GM13976 (cell line): ENCODE measurements around the gene ATG9B.
A peak's percentile ranks its signal among the peaks of the same experiment; 100 is the strongest.

Experiments used
- DNase-seq: peaks from one replicate; pipeline ENCODE4 v3.0.0; 2012; ENCODE audit warnings: low spot score
- in situ Hi-C: fragments of 300-500 bp; cut with MboI; formaldehyde crosslinking; loops from one replicate; pipeline ENCODE4 v1.12.0; 2022; ENCODE audit warnings: low sequenced_read_pairs, mixed read lengths, inconsistent platforms; ENCODE audit not compliant: unreplicated experiment
- TF ChIP-seq, protein P1 (sequence below): IDR thresholded peaks from 2 replicates; pipeline ENCODE4 v1.5.1; 2012; ENCODE audit warnings: borderline replicate concordance, mild to moderate bottlenecking; ENCODE audit not compliant: insufficient read depth; ENCODE audit errors: extremely low read depth, missing control alignments, control extremely low read depth

ATG9B gene

GRCh38 chr7:150981644-150982043 lies 42.6 kb downstream of the ATG9B start:
- DNase-seq, result no peak
- in situ Hi-C loops, result loop anchor here (10.0 kb wide), 1 partner anchor 207 kb away; no protein-coding TSS in a partner anchor
- TF ChIP-seq, protein P1, sequence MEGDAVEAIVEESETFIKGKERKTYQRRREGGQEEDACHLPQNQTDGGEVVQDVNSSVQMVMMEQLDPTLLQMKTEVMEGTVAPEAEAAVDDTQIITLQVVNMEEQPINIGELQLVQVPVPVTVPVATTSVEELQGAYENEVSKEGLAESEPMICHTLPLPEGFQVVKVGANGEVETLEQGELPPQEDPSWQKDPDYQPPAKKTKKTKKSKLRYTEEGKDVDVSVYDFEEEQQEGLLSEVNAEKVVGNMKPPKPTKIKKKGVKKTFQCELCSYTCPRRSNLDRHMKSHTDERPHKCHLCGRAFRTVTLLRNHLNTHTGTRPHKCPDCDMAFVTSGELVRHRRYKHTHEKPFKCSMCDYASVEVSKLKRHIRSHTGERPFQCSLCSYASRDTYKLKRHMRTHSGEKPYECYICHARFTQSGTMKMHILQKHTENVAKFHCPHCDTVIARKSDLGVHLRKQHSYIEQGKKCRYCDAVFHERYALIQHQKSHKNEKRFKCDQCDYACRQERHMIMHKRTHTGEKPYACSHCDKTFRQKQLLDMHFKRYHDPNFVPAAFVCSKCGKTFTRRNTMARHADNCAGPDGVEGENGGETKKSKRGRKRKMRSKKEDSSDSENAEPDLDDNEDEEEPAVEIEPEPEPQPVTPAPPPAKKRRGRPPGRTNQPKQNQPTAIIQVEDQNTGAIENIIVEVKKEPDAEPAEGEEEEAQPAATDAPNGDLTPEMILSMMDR, result no peak

- DNase-seq, result no peak
- TF ChIP-seq, protein P1, result no peak
- in situ Hi-C loops, result loop anchor here (10.0 kb wide), 1 partner anchor 206 kb away; no protein-coding TSS in a partner anchor
Measured at GRCh38 chr7:150980663-150981062, 43.6 kb downstream of the ATG9B start.

DNA sequence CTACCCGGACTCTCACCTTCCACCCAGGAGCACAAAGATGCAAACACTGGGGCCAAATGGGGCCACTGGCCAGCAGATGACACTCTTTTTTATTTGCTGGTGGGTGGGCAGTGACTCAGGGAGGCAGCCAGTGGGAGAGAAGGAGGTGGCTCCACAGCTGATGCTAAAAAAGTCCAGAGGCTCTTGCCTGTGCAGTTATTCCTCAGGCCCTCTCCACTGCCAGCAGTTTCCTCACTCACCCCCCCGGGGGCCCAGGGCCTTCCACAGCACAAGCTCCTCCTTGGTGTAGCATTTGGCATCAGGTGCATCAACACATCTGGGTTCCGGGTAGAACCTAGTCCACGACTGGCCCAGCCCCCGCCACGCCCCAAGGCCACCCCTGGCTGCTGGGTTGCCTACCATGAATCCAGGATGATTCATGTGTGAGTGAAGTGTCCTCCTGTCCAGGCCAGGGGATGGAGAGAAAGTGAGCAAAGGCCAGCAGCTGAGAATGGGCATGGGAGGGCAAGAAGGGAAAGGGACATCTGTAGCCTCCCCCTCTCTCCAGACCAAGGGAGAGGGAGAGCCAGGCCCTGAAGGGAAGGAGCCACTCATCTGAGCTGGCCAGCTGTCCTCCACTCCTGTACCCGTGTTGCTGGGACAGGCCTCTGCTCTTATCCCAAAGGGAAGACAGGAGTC lies 44.4 kb downstream of the ATG9B start:
- in situ Hi-C loops, result loop anchor here (10.0 kb wide), 1 partner anchor 205 kb away; no protein-coding TSS in a partner anchor
- TF ChIP-seq, protein P1, result no peak
- DNase-seq, result no peak

DNA sequence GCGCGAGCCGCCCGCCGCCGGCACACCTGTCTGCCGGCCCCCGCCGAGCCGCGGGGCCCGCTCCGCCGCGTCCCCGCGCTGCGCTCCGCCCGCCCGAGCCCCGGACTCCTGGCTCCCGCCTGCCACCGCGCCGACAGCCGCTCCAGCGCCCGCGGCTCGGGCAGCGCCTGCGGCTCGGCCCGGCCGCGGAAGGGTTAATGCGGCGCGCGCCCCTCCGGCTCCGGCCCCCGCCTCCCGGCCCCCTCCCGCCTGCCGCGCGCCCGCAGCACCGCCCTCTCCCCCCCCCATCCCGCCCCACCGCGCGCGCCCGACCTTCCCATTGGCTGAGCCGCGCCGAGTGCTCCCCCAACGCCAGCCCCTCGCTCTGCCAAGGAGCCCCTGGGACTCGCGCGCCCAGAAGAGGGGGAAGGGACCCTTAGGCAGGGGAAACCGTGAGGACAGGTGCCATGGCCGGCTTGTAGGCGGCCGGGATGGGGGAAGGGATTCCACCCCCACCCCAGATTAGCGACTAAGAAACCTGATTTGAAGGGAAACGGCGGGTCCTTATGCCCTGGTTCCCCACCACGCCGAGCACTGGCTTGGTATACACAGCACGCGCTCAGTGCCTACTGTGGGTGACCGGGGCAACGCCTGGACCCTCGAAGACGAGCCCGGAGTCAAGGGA lies 46.0 kb downstream of the ATG9B start, which contains the start of gene KCNH2:
Gene KCNH2 (minus strand): TSS at position 196 of the 664 bp plus-strand sequence. CDS start 408 bp downstream, outside the sequence.
- TF ChIP-seq, protein P1, result no peak
- DNase-seq, result peak; percentile 70
- in situ Hi-C loops, result no loop called here

DNA sequence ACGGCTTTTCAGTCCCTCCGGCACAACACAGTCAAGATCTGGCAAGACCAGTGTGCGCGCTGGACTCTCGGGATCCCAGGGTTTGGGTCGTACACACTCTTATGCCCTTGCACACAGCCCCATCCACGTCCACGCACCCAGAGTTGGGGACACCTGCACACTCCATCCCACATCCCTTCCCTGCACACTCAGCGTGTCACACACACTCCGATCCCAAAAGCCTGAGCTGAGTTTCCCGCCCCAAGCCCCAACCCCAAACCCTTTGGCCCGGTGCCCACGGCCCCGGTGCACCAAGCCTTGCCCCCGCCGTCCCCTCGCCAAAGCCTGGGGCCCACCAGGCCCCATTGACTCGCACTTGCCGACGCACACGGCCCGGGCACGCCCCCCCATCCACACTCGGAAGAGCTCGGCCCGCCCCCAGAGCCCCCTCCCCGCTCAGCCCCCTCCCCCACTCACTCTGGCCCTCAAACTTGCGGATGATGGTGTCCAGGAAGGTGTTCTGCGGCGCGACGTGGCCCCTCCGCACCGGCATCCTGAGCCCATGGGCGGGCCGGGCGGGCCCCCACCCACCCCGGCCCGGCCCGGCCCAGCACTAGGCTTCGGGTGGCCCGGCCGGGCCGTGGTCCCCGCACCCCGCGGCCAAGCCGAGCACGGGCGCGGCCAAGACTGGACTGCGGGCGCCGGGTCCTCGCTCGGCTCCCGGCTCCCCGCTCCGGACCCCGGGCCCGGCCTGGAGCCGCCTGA lies 46.7 kb downstream of the ATG9B start:
- no peak for DNase-seq
- in situ Hi-C loops, result no loop called here
- TF ChIP-seq, protein P1, result no peak
